ENCODE results near the gene RARG.

The RARG gene

GRCh38 chr12:53255996-53256395 lies 24.0 kb upstream of the RARG start:
- TF ChIP-seq, protein P1, sequence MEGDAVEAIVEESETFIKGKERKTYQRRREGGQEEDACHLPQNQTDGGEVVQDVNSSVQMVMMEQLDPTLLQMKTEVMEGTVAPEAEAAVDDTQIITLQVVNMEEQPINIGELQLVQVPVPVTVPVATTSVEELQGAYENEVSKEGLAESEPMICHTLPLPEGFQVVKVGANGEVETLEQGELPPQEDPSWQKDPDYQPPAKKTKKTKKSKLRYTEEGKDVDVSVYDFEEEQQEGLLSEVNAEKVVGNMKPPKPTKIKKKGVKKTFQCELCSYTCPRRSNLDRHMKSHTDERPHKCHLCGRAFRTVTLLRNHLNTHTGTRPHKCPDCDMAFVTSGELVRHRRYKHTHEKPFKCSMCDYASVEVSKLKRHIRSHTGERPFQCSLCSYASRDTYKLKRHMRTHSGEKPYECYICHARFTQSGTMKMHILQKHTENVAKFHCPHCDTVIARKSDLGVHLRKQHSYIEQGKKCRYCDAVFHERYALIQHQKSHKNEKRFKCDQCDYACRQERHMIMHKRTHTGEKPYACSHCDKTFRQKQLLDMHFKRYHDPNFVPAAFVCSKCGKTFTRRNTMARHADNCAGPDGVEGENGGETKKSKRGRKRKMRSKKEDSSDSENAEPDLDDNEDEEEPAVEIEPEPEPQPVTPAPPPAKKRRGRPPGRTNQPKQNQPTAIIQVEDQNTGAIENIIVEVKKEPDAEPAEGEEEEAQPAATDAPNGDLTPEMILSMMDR (IDR thresholded peaks at IDR 0.05; ENCODE audit: insufficient read depth, missing control alignments), result no peak
- no peak for DNase-seq (ENCODE audit: insufficient read length, low spot score)
- FAIRE-seq, result no peak

DNA sequence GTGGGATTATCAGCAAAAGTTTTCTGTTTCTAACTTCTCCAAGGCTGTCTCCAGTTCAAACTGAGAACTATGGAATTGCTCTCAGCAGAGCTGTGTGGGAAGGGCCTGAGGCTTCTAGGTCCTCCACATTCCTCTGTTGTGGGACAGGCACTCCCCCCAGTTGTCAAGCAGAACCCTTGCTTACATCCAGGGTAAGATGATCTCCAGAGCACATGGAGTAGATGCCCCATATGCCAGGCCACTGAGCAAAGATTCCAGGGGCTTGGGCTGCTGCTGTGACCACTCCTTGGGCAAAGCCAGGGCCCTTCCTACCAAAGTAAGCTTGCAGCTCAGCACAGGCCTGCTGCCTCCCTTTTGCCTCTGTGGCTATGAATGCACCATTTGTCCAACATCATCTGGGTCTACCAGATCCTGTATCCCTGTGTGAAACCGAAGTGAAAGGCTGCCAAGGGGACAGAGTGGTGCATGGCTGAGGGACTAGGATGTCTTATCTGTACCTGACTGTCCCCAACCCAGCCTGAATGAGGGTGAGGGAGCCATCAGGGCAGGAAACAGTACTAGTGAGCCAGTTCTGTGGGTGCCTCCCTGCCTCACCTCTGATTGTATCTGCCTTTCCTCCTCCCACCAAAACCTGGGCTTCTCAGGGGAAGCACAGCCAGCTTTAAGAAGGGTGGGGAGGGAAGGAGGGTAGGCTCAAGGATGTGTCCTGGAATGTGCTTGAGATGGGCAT lies 23.0 kb upstream of the RARG start:
- FAIRE-seq (no peak), DNase-seq (ENCODE audit: insufficient read length, low spot score) (no peak)
- TF ChIP-seq, protein P1 (IDR thresholded peaks at IDR 0.05; ENCODE audit: insufficient read depth, missing control alignments), result no peak

GRCh38 chr12:53253298-53253697 lies 21.3 kb upstream of the RARG start:
- FAIRE-seq (no peak), DNase-seq (ENCODE audit: insufficient read length, low spot score) (no peak)
- TF ChIP-seq, protein P1 (IDR thresholded peaks at IDR 0.05; ENCODE audit: insufficient read depth, missing control alignments), result no peak

- DNase-seq (ENCODE audit: insufficient read length, low spot score), result no peak
- FAIRE-seq, result no peak
- TF ChIP-seq, protein P1 (IDR thresholded peaks at IDR 0.05; ENCODE audit: insufficient read depth, missing control alignments), result no peak
These were observed 20.4 kb upstream of the RARG start for GRCh38 chr12:53252349-53252916.

GRCh38 chr12:53251477-53252348 lies 19.7 kb upstream of the RARG start:
- DNase-seq (ENCODE audit: insufficient read length, low spot score) (peak; percentile 94), FAIRE-seq (no peak)
- TF ChIP-seq, protein P1 (IDR thresholded peaks at IDR 0.05; ENCODE audit: insufficient read depth, missing control alignments), result peak; percentile 49

- no peak for FAIRE-seq
- TF ChIP-seq, protein P1 (IDR thresholded peaks at IDR 0.05; ENCODE audit: insufficient read depth, missing control alignments), result no peak
- no peak for DNase-seq (ENCODE audit: insufficient read length, low spot score)
These were observed 13.3 kb upstream of the RARG start for GRCh38 chr12:53245286-53245685.

Measured in D721Med (cell line).